BJ (cell line): ENCODE results near the gene TUBE1. TPM values are rescaled to one million over a fixed set of nuclear protein-coding genes. Genes with fewer than 3 reads are reported as not detected.
A peak's percentile ranks its signal among the peaks of the same experiment; 100 is the strongest.

Source experiments
- CTCF ChIA-PET: fragments of 350-600 bp; formaldehyde crosslinking; extraction: SDS; loops from one replicate; lab custom pipeline; 2021; ENCODE audit warnings: antibody characterized with exemption, inconsistent platforms; lab: Yijun Ruan, JAX
- POLR2A ChIA-PET: fragments of 300-600 bp; sonication (Branson Sonifier 250); formaldehyde crosslinking; extraction: SDS; loops from one replicate; lab custom pipeline; 2021; ENCODE audit warnings: antibody characterized with exemption; lab: Charles Lee
- DNase-seq: peaks from one replicate; pipeline ENCODE4 v3.0.0-alpha.2; 2011; ENCODE audit warnings: low read depth
- H3K27me3 ChIP-seq: 2 replicates; pipeline ENCODE4 v1.6.0; 2011; ENCODE audit warnings: low read length; ENCODE audit not compliant: control insufficient read depth, insufficient read depth
- H3K36me3 ChIP-seq: 2 replicates; pipeline ENCODE4 v1.5.1; 2011; ENCODE audit warnings: low read length; ENCODE audit not compliant: control insufficient read depth, insufficient read depth
- H3K4me3 ChIP-seq: 2 replicates; pipeline ENCODE4 v1.5.1; 2011; ENCODE audit warnings: low read depth, mild to moderate bottlenecking, control low read depth, low read length
- CTCF ChIP-seq: IDR thresholded peaks from 2 replicates; pipeline ENCODE4 v1.5.1; 2011; ENCODE audit warnings: low read depth, mild to moderate bottlenecking, control low read depth, inconsistent platforms, low read length, moderate library complexity; ENCODE audit not compliant: insufficient read depth
- polyA plus RNA-seq: library from polyadenylated mRNA; depleted of rRNA; stranded (reverse); fragments of >200 nt; gene quantifications from 2 replicates; pipeline ENCODE4 v1.2.3, GENCODE V29; 2011

TUBE1 gene
- polyA plus RNA-seq, 1 experiment, result 16.6 TPM

- DNase-seq, result no peak
- Histone ChIP-seq H3K36me3 (peaks cover 1% of the 10 kb centered on the region; the same call in 1 of the 2 replicates), H3K27me3 (no peaks in the 10 kb centered on the region), H3K4me3 (peak overlapping the region; percentile 77)
- ChIA-PET CTCF (interaction anchor here (0.9 to 3.7 kb wide), 6 partner anchors 22 to 76 kb away, joined by 3 to 20 read pairs (median 4); no protein-coding TSS in a partner anchor), POLR2A (no interaction called here)
- no peak for TF ChIP-seq CTCF
Measured at GRCh38 chr6:112087916-112088315, 634 bp upstream of the TUBE1 start.

GRCh38 chr6:112086744-112087135 lies 542 bp downstream of the TUBE1 start:
- peak; percentile 26 for DNase-seq
- Histone ChIP-seq H3K27me3 (no peaks in the 10 kb centered on the region), H3K36me3 (peaks cover 1% of the 10 kb centered on the region; the same call in 1 of the 2 replicates), H3K4me3 (peak overlapping the region; percentile 77)
- POLR2A ChIA-PET, result no interaction called here
- CTCF ChIA-PET, result interaction anchor here (0.6 to 3.7 kb wide), 15 partner anchors 10 to 377 kb away, joined by 3 to 20 read pairs (median 4); no protein-coding TSS in a partner anchor
- TF ChIP-seq CTCF, result peak; percentile 44

GRCh38 chr6:112085286-112086065 lies 1.8 kb downstream of the TUBE1 start:
- no peak for DNase-seq

GRCh38 chr6:112081569-112081968 lies 5.7 kb downstream of the TUBE1 start:
- no peak for TF ChIP-seq CTCF
- Histone ChIP-seq H3K4me3 (no peak overlapping the region), H3K27me3 (no peaks in the 10 kb centered on the region), H3K36me3 (peaks cover 3% of the 10 kb centered on the region; the same call in 1 of the 2 replicates)
- DNase-seq, result no peak
- CTCF ChIA-PET, result interaction anchor here (0.5 to 0.6 kb wide), 2 partner anchors 9 to 87 kb away, joined by 3 to 4 read pairs; no protein-coding TSS in a partner anchor
- POLR2A ChIA-PET, result no interaction called here

More at GRCh38 chr6:112085286-112086065, 1.8 kb downstream of the TUBE1 start:
- ChIA-PET POLR2A (no interaction called here), CTCF (interaction anchor here (0.8 to 3.7 kb wide), 6 partner anchors 9 to 376 kb away, joined by 3 to 20 read pairs (median 4); no protein-coding TSS in a partner anchor)
- Histone ChIP-seq H3K36me3 (peaks cover 1% of the 10 kb centered on the region; the same call in 1 of the 2 replicates), H3K27me3 (no peaks in the 10 kb centered on the region), H3K4me3 (no peak overlapping the region)
- no peak for TF ChIP-seq CTCF

GRCh38 chr6:112066606-112067005 lies 20.7 kb downstream of the TUBE1 start:
- DNase-seq, result no peak

More at GRCh38 chr6:112066606-112067005, 20.7 kb downstream of the TUBE1 start:
- no peaks in the 10 kb centered on the region for H3K36me3 ChIP-seq
- ChIA-PET POLR2A (no interaction called here), CTCF (interaction anchor here (1.5 kb wide), 1 partner anchor 20 kb away, joined by 4 read pairs; the partner anchor contains the start of genes FAM229B and TUBE1)
- H3K4me3 ChIP-seq, result no peak overlapping the region
- no peak for TF ChIP-seq CTCF
- H3K27me3 ChIP-seq, result no peaks in the 10 kb centered on the region
